Bronchial epithelial cell (primary cell): ENCODE measurements around the gene BAD. TPM values are rescaled to one million over a fixed set of nuclear protein-coding genes. Genes with fewer than 3 reads are reported as not detected.

ENCODE experiments used
- DNase-seq: peaks from one replicate; pipeline ENCODE4 v3.0.0-alpha.2; 2010; ENCODE audit warnings: low read depth
- FAIRE-seq: peaks from 2 replicates; lab custom pipeline; 2011; peaks lifted over from hg19 to GRCh38; lab: Jason Lieb, UNC
- H3K27me3 ChIP-seq: 2 replicates; pipeline ENCODE4 v1.5.1; 2011; ENCODE audit warnings: low read length; ENCODE audit not compliant: control insufficient read depth, insufficient read depth
- H3K36me3 ChIP-seq: 2 replicates; pipeline ENCODE4 v1.5.1; 2011; ENCODE audit warnings: low read length; ENCODE audit not compliant: control insufficient read depth, insufficient read depth
- H3K4me3 ChIP-seq: 2 replicates; pipeline ENCODE4 v1.5.1; 2011; ENCODE audit warnings: mild to moderate bottlenecking, low read depth, low read length, control low read depth
- total RNA-seq: library from RNA; depleted of rRNA; stranded (reverse); fragments of >200 nt; gene quantifications from 2 replicates; pipeline ENCODE4 v1.2.1, GENCODE V29; 2014
- TF ChIP-seq, protein P1 (sequence below): IDR thresholded peaks from 2 replicates; pipeline ENCODE4 v1.5.1; 2011; ENCODE audit warnings: mild to moderate bottlenecking, moderate library complexity, low read length, control low read depth, inconsistent platforms; ENCODE audit not compliant: insufficient read depth, severe bottlenecking

BAD gene
- total RNA-seq, 1 donor from 2014 or later, result 63.4 TPM

DNA sequence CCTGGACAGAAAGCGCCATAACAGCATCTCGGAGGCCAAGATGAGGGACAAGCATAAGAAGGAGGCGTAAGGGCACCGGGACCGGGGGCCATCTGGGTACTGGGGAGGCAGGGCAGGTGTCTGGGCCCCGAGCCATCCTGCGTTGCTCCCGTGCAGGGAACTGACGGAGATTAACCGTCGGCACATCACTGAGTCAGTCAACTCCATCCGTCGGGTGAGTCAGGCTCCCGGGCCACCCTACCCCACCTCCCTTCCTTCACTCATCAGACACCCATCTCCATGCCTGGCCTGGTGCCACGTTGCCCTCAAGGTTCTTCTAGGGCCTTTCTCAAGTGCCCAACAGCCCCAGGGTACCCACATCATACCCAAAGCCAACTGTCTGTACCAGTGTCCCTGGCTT lies 18.1 kb downstream of the BAD start:
- Histone ChIP-seq H3K4me3 (no peak overlapping the region), H3K36me3 (peaks cover 43% of the 10 kb centered on the region), H3K27me3 (no peaks in the 10 kb centered on the region)
- no peak for FAIRE-seq
- DNase-seq, result peak; percentile 61
- TF ChIP-seq, protein P1, sequence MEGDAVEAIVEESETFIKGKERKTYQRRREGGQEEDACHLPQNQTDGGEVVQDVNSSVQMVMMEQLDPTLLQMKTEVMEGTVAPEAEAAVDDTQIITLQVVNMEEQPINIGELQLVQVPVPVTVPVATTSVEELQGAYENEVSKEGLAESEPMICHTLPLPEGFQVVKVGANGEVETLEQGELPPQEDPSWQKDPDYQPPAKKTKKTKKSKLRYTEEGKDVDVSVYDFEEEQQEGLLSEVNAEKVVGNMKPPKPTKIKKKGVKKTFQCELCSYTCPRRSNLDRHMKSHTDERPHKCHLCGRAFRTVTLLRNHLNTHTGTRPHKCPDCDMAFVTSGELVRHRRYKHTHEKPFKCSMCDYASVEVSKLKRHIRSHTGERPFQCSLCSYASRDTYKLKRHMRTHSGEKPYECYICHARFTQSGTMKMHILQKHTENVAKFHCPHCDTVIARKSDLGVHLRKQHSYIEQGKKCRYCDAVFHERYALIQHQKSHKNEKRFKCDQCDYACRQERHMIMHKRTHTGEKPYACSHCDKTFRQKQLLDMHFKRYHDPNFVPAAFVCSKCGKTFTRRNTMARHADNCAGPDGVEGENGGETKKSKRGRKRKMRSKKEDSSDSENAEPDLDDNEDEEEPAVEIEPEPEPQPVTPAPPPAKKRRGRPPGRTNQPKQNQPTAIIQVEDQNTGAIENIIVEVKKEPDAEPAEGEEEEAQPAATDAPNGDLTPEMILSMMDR, result no peak

DNA sequence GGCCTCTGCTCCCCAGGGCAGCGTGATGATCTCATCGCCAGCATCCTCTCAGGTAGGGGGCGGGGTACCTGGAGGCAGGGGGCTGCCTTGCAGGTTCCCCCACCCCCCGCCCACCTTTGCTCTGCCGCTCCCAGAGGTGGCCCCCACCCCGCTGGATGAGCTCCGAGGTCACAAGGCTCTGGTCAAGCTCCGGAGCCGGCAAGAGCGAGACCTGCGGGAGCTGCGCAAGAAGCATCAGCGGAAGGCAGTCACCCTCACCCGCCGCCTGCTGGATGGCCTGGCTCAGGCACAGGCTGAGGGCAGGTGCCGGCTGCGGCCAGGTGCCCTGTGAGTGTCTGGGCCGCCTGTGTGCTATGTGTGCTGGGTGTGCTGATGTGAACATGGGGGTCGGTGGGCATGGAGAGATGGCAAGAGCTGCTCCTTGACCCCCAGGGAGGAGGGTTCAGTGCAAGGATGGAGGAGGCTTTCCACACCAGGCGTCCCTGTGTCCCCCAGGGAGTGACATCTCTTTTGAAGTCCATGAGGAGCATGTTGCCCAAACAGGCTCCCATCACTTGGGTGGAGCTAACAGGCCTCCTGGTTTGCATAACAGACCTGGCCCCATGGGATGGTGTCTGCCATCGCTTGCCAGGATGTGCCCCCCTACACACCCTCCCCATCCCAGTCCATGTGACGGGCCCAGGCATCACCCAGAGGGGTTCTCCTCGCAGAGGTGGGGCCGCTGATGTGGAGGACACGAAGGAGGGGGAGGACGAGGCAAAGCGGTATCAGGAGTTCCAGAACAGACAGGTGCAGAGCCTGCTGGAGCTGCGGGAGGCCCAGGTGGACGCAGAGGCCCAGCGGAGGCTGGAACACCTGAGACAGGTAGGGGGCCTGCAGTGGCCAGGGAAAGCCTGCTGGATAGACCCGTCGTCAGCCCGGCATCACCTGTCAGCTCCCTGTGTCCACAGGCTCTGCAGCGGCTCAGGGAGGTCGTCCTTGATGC lies 19.0 kb downstream of the BAD start:
- Histone ChIP-seq H3K36me3 (peaks cover 47% of the 10 kb centered on the region), H3K4me3 (no peak overlapping the region), H3K27me3 (no peaks in the 10 kb centered on the region)
- no peak for DNase-seq
- no peak for FAIRE-seq
- TF ChIP-seq, protein P1, result no peak

DNA sequence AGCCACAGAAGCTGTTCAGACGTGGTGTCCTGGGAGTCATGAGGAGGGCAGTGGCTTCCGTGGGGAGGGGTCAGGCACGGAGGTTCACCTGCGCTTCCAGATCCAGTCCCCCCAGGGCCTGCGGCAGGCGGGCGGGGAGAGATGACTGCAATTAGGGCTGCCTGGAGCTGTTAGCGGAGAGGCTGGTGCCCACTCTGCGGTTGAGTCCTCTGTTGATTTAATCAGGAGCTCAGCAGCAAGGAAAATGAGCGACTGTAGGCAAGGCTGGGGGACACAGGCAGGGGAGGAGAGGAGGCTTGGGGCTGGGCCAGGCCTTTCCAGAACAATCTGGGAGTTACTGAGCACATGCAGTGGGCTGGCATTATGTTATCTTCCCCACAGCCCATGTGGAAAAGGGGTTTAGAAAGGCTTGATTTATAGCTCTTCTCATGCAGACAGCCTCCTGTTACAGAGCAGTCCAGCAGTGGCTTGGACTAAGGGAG lies 20.1 kb downstream of the BAD start:
- FAIRE-seq (no peak), DNase-seq (no peak)
- TF ChIP-seq, protein P1, result no peak
- no peak overlapping the region for H3K4me3 ChIP-seq
- peaks cover 51% of the 10 kb centered on the region for H3K36me3 ChIP-seq
- no peaks in the 10 kb centered on the region for H3K27me3 ChIP-seq

DNA sequence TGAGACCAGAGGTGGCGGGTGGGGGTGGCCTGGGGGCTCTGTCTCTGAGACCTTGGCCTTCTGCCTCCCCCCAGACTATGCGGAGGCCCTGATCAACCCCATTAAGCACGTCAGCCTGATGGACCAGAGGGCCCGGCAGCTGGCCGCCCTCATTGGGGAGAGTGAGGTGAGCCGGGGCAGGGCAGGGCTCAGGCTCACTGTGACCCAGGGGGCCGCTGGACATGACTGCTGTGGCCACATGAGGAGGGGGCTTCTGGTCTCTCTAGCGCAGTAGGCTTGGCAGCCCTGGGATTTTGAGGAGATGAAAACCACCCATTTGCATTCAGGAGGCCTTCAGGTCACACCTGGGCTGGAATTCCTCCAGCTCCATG lies 20.5 kb downstream of the BAD start:
- peaks cover 56% of the 10 kb centered on the region for H3K36me3 ChIP-seq

DNA sequence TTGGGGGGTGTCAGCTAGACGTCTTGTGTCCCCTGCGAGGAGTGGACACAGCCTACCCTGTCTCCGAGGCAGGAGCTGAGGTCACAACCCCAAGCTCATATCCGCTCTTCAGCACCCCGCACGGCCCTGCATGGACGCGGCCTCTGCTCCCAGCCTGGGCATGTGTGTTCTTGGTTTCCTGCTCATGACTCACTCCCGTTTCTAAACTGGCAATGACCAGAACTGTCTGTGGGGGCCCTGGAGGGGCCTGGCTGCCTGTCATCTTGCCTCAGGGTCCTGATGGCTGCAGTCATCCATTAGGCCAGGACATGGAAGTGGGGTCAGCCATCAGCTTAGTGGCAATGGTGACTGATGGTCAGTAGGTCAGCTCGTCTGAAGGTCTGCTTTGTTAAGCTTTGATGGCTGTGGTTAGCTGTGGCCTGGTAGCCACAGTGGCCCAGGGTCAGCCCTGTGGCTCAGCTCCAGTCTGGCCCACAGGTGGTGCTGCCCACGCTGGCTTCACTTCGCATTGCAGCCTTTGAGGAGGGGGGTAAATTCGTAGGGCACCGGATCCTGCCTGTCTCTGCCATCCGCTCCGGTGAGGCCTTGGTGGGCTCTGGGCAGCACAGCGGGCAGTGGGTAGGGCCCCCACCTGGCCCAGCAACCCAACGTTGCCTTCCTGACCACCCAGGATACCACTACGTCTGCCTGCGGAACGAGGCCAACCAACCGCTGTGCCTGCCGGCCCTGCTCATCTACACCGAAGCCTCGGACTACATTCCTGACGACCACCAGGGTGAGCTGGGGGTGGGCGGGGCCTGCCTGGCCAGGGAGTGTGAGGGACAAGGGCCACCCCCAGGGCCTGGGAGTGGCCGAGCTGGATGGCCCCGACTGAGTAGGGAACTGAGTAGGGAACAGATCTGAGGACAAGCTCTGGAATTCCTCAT lies 21.2 kb downstream of the BAD start:
- DNase-seq (peak; percentile 62), FAIRE-seq (no peak)
- TF ChIP-seq, protein P1, result no peak
- Histone ChIP-seq H3K36me3 (peaks cover 59% of the 10 kb centered on the region), H3K4me3 (no peak overlapping the region), H3K27me3 (no peaks in the 10 kb centered on the region)

More for the DNA sequence above, 20.5 kb downstream of the BAD start:
- FAIRE-seq (no peak), DNase-seq (no peak)
- TF ChIP-seq, protein P1, result no peak
- Histone ChIP-seq H3K27me3 (no peaks in the 10 kb centered on the region), H3K4me3 (no peak overlapping the region)
